WTC11 (cell line): ENCODE measurements around the gene CDH12. TPM values are rescaled to one million over a fixed set of nuclear protein-coding genes. Genes with fewer than 3 reads are reported as not detected.

Experiments
- ATAC-seq: fragments of 200-7000 bp; cut with Tn5 transposase; 2 replicates; pipeline ENCODE4 v1.10.0; 2021; ENCODE audit warnings: mild to moderate bottlenecking, moderate library complexity
- CTCF ChIA-PET: fragments of 300-600 bp; sonication (Branson Sonifier 250); formaldehyde crosslinking; loops from one replicate; lab custom pipeline; 2021; ENCODE audit warnings: antibody characterized with exemption; lab: Charles Lee
- POLR2A ChIA-PET: fragments of 350-600 bp; sonication (Branson Sonifier 250); formaldehyde crosslinking; loops from one replicate; lab custom pipeline; 2021; ENCODE audit warnings: antibody characterized with exemption; lab: Charles Lee
- DNase-seq: peaks from one replicate; pipeline ENCODE4 v3.0.0; 2021; ENCODE audit warnings: low spot score
- H3K27ac Mint-ChIP-seq: 2 replicates; pipeline ENCODE4 v1.8.0; 2021; ENCODE audit warnings: mixed read lengths
- H3K27me3 Mint-ChIP-seq: 2 replicates; pipeline ENCODE4 v1.8.0; 2021; ENCODE audit warnings: low read depth, mild to moderate bottlenecking, moderate library complexity, mixed read lengths
- H3K36me3 Mint-ChIP-seq: 2 replicates; pipeline ENCODE4 v1.8.0; 2021; ENCODE audit warnings: mixed read lengths
- H3K4me1 Mint-ChIP-seq: 2 replicates; pipeline ENCODE4 v1.8.0; 2022; ENCODE audit warnings: mixed read lengths
- H3K4me3 Mint-ChIP-seq: 2 replicates; pipeline ENCODE4 v1.8.0; 2021; ENCODE audit warnings: mild to moderate bottlenecking, moderate library complexity, mixed read lengths
- H3K9me3 Mint-ChIP-seq: 2 replicates; pipeline ENCODE4 v1.8.0; 2021; ENCODE audit warnings: mixed read lengths
- ELF4 ChIP-seq: sonication (generic); formaldehyde crosslinking; IDR thresholded peaks from 2 replicates; pipeline ENCODE4 v1.8.1; 2022; ENCODE audit warnings: low read depth, mild to moderate bottlenecking, moderate library complexity, missing genetic modification reagents
- IRF2 ChIP-seq: sonication (generic); formaldehyde crosslinking; IDR thresholded peaks from 2 replicates; pipeline ENCODE4 v1.8.0; 2022; ENCODE audit warnings: low read depth, missing genetic modification reagents, borderline replicate concordance
- NR1H2 ChIP-seq: sonication (generic); formaldehyde crosslinking; IDR thresholded peaks from 2 replicates; pipeline ENCODE4 v1.9.0; 2021; ENCODE audit warnings: mild to moderate bottlenecking, moderate library complexity, missing genetic modification reagents
- TCF7 ChIP-seq: sonication (generic); formaldehyde crosslinking; IDR thresholded peaks from 2 replicates; pipeline ENCODE4 v1.8.0; 2022; ENCODE audit warnings: mild to moderate bottlenecking, low read depth, missing genetic modification reagents, moderate library complexity
- TP53 ChIP-seq: sonication (generic); formaldehyde crosslinking; IDR thresholded peaks from 2 replicates; pipeline ENCODE4 v1.8.1; 2023; ENCODE audit warnings: mild to moderate bottlenecking, missing genetic modification reagents
- ZNF317 ChIP-seq: sonication (generic); formaldehyde crosslinking; IDR thresholded peaks from 2 replicates; pipeline ENCODE4 v1.8.1; 2023; ENCODE audit warnings: low read depth, mild to moderate bottlenecking, moderate library complexity, missing genetic modification reagents, borderline replicate concordance
- ZNF423 ChIP-seq: fragments of 250-450 bp; sonication (Bioruptor Pico); IDR thresholded peaks from 2 replicates; pipeline ENCODE4 v2.1.2; 2022; ENCODE audit warnings: mild to moderate bottlenecking, moderate library complexity
- total RNA-seq: library from RNA; stranded (reverse); gene quantifications from 3 replicates; pipeline ENCODE4 v1.2.3, GENCODE V29; 2021
- TF ChIP-seq, protein P1 (sequence below): fragments of 250-450 bp; sonication (Bioruptor Pico); IDR thresholded peaks from 2 replicates; pipeline ENCODE4 v1.9.0; 2021; ENCODE audit warnings: moderate library complexity, mild to moderate bottlenecking, inconsistent platforms, borderline replicate concordance
- TF ChIP-seq, protein P2 (sequence below): fragments of 250-450 bp; sonication (Bioruptor Pico); IDR thresholded peaks from 2 replicates; pipeline ENCODE4 v1.8.0; 2021; ENCODE audit warnings: mild to moderate bottlenecking
- TF ChIP-seq, protein P3 (sequence below): sonication (generic); formaldehyde crosslinking; IDR thresholded peaks from 2 replicates; pipeline ENCODE4 v1.8.1; 2023; ENCODE audit warnings: mild to moderate bottlenecking, moderate library complexity, missing genetic modification reagents
- TF ChIP-seq, protein P4 (sequence below): sonication (generic); formaldehyde crosslinking; IDR thresholded peaks from 2 replicates; pipeline ENCODE4 v1.8.1; 2022; ENCODE audit warnings: mild to moderate bottlenecking, moderate library complexity, missing genetic modification reagents
- TF ChIP-seq, protein P5 (sequence below): sonication (generic); formaldehyde crosslinking; IDR thresholded peaks from 2 replicates; pipeline ENCODE4 v1.8.0; 2022; ENCODE audit warnings: mild to moderate bottlenecking, missing genetic modification reagents
- TF ChIP-seq, protein P6 (sequence below): sonication (generic); formaldehyde crosslinking; conservative IDR thresholded peaks from 2 replicates; pipeline ENCODE4 v1.8.1; 2023; ENCODE audit warnings: mild to moderate bottlenecking, low read depth, missing genetic modification reagents, moderate library complexity
- TF ChIP-seq, protein P7 (sequence below): sonication (generic); formaldehyde crosslinking; IDR thresholded peaks from 2 replicates; pipeline ENCODE4 v1.8.0; 2023; ENCODE audit warnings: mild to moderate bottlenecking, missing genetic modification reagents
- TF ChIP-seq, protein P8 (sequence below): fragments of 250-450 bp; sonication (Bioruptor Pico); IDR thresholded peaks from 2 replicates; pipeline ENCODE4 v1.9.0; 2021; ENCODE audit warnings: mild to moderate bottlenecking, borderline replicate concordance
- TF ChIP-seq, protein P9 (sequence below): sonication (generic); formaldehyde crosslinking; IDR thresholded peaks from 2 replicates; pipeline ENCODE4 v1.8.0; 2023; ENCODE audit warnings: missing genetic modification reagents
- TF ChIP-seq, protein P10 (sequence below): sonication (generic); formaldehyde crosslinking; IDR thresholded peaks from 2 replicates; pipeline ENCODE4 v1.8.1; 2023; ENCODE audit warnings: mild to moderate bottlenecking, missing genetic modification reagents, moderate library complexity

Gene CDH12
- total RNA-seq, 1 experiment from 2014 or later: not detected

DNA sequence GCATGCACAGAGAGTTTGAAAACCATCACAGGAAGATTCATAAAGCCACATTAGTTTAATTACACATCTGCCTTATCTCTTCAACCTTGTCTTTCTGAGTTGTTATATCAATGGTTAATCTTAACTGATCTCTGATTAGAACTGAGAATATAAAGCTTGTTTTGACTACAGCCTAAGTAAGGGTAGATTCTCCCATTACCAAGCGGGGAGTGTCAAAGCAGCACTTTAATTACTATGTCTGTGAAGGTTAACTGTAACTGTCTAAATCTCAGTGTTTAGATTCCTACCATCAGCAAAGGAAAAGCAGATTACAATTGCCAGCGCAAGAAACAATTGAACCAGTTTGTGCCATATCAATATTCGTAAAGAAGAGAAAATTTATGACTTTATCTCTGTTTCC is 348.7 kb downstream of the CDH12 start (continued):
- TF ChIP-seq TCF7 (CRISPR knock-in tag): no peak
- TF ChIP-seq, protein P1, sequence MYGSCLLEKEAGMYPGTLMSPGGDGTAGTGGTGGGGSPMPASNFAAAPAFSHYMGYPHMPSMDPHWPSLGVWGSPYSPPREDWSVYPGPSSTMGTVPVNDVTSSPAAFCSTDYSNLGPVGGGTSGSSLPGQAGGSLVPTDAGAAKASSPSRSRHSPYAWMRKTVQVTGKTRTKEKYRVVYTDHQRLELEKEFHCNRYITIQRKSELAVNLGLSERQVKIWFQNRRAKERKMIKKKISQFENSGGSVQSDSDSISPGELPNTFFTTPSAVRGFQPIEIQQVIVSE (CRISPR knock-in tag): no peak

DNA sequence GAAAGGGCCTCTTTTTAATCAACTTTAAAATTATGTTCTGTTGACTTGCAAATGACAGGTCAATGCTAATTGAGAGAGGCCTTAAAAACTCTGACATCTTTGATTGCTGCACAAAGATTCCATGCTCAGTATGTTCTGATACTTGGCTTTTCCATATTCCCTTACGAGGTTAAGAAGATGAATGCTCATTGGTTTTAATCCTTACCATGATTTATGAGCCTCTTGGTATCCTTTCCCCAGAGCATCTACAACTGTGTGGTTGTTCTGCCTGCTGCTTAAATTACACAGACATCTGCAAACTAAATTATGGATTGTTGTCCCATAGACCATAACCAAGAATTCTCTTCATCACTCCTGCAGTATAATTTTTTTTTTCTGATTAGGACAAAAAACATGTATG is 352.6 kb downstream of the CDH12 start:
- ChIA-PET CTCF (no interaction called here), POLR2A (no interaction called here)
- no peak for ATAC-seq
- no peaks in the 10 kb centered on the region for H3K27me3 Mint-ChIP-seq
- H3K4me3 Mint-ChIP-seq: no peak overlapping the region
- peaks cover 11% of the 10 kb centered on the region for H3K36me3 Mint-ChIP-seq
- peaks cover 5% of the 10 kb centered on the region for H3K4me1 Mint-ChIP-seq
- no peak for DNase-seq
- no peak overlapping the region for H3K27ac Mint-ChIP-seq
- peaks cover 27% of the 10 kb centered on the region for H3K9me3 Mint-ChIP-seq
- TF ChIP-seq IRF2 (CRISPR knock-in tag): no peak
- TF ChIP-seq, protein P2, sequence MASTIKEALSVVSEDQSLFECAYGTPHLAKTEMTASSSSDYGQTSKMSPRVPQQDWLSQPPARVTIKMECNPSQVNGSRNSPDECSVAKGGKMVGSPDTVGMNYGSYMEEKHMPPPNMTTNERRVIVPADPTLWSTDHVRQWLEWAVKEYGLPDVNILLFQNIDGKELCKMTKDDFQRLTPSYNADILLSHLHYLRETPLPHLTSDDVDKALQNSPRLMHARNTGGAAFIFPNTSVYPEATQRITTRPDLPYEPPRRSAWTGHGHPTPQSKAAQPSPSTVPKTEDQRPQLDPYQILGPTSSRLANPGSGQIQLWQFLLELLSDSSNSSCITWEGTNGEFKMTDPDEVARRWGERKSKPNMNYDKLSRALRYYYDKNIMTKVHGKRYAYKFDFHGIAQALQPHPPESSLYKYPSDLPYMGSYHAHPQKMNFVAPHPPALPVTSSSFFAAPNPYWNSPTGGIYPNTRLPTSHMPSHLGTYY: no peak
- TF ChIP-seq ZNF423 (CRISPR knock-in tag): no peak
- TF ChIP-seq, protein P3, sequence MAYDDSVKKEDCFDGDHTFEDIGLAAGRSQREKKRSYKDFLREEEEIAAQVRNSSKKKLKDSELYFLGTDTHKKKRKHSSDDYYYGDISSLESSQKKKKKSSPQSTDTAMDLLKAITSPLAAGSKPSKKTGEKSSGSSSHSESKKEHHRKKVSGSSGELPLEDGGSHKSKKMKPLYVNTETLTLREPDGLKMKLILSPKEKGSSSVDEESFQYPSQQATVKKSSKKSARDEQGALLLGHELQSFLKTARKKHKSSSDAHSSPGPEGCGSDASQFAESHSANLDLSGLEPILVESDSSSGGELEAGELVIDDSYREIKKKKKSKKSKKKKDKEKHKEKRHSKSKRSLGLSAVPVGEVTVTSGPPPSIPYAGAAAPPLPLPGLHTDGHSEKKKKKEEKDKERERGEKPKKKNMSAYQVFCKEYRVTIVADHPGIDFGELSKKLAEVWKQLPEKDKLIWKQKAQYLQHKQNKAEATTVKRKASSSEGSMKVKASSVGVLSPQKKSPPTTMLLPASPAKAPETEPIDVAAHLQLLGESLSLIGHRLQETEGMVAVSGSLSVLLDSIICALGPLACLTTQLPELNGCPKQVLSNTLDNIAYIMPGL (CRISPR knock-in tag): no peak
- no peak for TF ChIP-seq ZNF317 (CRISPR knock-in tag)
- TF ChIP-seq, protein P4, sequence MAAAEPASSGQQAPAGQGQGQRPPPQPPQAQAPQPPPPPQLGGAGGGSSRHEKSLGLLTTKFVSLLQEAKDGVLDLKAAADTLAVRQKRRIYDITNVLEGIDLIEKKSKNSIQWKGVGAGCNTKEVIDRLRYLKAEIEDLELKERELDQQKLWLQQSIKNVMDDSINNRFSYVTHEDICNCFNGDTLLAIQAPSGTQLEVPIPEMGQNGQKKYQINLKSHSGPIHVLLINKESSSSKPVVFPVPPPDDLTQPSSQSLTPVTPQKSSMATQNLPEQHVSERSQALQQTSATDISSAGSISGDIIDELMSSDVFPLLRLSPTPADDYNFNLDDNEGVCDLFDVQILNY (CRISPR knock-in tag): no peak
- TF ChIP-seq, protein P5, sequence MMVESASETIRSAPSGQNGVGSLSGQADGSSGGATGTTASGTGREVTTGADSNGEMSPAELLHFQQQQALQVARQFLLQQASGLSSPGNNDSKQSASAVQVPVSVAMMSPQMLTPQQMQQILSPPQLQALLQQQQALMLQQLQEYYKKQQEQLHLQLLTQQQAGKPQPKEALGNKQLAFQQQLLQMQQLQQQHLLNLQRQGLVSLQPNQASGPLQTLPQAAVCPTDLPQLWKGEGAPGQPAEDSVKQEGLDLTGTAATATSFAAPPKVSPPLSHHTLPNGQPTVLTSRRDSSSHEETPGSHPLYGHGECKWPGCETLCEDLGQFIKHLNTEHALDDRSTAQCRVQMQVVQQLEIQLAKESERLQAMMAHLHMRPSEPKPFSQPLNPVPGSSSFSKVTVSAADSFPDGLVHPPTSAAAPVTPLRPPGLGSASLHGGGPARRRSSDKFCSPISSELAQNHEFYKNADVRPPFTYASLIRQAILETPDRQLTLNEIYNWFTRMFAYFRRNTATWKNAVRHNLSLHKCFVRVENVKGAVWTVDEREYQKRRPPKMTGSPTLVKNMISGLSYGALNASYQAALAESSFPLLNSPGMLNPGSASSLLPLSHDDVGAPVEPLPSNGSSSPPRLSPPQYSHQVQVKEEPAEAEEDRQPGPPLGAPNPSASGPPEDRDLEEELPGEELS (CRISPR knock-in tag): no peak
- TF ChIP-seq NR1H2 (CRISPR knock-in tag): no peak
- TF ChIP-seq, protein P6, sequence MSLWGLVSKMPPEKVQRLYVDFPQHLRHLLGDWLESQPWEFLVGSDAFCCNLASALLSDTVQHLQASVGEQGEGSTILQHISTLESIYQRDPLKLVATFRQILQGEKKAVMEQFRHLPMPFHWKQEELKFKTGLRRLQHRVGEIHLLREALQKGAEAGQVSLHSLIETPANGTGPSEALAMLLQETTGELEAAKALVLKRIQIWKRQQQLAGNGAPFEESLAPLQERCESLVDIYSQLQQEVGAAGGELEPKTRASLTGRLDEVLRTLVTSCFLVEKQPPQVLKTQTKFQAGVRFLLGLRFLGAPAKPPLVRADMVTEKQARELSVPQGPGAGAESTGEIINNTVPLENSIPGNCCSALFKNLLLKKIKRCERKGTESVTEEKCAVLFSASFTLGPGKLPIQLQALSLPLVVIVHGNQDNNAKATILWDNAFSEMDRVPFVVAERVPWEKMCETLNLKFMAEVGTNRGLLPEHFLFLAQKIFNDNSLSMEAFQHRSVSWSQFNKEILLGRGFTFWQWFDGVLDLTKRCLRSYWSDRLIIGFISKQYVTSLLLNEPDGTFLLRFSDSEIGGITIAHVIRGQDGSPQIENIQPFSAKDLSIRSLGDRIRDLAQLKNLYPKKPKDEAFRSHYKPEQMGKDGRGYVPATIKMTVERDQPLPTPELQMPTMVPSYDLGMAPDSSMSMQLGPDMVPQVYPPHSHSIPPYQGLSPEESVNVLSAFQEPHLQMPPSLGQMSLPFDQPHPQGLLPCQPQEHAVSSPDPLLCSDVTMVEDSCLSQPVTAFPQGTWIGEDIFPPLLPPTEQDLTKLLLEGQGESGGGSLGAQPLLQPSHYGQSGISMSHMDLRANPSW (CRISPR knock-in tag): no peak
- TF ChIP-seq, protein P7, sequence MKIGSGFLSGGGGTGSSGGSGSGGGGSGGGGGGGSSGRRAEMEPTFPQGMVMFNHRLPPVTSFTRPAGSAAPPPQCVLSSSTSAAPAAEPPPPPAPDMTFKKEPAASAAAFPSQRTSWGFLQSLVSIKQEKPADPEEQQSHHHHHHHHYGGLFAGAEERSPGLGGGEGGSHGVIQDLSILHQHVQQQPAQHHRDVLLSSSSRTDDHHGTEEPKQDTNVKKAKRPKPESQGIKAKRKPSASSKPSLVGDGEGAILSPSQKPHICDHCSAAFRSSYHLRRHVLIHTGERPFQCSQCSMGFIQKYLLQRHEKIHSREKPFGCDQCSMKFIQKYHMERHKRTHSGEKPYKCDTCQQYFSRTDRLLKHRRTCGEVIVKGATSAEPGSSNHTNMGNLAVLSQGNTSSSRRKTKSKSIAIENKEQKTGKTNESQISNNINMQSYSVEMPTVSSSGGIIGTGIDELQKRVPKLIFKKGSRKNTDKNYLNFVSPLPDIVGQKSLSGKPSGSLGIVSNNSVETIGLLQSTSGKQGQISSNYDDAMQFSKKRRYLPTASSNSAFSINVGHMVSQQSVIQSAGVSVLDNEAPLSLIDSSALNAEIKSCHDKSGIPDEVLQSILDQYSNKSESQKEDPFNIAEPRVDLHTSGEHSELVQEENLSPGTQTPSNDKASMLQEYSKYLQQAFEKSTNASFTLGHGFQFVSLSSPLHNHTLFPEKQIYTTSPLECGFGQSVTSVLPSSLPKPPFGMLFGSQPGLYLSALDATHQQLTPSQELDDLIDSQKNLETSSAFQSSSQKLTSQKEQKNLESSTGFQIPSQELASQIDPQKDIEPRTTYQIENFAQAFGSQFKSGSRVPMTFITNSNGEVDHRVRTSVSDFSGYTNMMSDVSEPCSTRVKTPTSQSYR (CRISPR knock-in tag): no peak
- TF ChIP-seq ELF4 (CRISPR knock-in tag): no peak
- TF ChIP-seq, protein P8, sequence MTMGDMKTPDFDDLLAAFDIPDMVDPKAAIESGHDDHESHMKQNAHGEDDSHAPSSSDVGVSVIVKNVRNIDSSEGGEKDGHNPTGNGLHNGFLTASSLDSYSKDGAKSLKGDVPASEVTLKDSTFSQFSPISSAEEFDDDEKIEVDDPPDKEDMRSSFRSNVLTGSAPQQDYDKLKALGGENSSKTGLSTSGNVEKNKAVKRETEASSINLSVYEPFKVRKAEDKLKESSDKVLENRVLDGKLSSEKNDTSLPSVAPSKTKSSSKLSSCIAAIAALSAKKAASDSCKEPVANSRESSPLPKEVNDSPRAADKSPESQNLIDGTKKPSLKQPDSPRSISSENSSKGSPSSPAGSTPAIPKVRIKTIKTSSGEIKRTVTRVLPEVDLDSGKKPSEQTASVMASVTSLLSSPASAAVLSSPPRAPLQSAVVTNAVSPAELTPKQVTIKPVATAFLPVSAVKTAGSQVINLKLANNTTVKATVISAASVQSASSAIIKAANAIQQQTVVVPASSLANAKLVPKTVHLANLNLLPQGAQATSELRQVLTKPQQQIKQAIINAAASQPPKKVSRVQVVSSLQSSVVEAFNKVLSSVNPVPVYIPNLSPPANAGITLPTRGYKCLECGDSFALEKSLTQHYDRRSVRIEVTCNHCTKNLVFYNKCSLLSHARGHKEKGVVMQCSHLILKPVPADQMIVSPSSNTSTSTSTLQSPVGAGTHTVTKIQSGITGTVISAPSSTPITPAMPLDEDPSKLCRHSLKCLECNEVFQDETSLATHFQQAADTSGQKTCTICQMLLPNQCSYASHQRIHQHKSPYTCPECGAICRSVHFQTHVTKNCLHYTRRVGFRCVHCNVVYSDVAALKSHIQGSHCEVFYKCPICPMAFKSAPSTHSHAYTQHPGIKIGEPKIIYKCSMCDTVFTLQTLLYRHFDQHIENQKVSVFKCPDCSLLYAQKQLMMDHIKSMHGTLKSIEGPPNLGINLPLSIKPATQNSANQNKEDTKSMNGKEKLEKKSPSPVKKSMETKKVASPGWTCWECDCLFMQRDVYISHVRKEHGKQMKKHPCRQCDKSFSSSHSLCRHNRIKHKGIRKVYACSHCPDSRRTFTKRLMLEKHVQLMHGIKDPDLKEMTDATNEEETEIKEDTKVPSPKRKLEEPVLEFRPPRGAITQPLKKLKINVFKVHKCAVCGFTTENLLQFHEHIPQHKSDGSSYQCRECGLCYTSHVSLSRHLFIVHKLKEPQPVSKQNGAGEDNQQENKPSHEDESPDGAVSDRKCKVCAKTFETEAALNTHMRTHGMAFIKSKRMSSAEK (CRISPR knock-in tag): no peak
- TF ChIP-seq TP53 (CRISPR knock-in tag): no peak
- TF ChIP-seq, protein P9, sequence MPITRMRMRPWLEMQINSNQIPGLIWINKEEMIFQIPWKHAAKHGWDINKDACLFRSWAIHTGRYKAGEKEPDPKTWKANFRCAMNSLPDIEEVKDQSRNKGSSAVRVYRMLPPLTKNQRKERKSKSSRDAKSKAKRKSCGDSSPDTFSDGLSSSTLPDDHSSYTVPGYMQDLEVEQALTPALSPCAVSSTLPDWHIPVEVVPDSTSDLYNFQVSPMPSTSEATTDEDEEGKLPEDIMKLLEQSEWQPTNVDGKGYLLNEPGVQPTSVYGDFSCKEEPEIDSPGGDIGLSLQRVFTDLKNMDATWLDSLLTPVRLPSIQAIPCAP: no peak
- TF ChIP-seq, protein P10, sequence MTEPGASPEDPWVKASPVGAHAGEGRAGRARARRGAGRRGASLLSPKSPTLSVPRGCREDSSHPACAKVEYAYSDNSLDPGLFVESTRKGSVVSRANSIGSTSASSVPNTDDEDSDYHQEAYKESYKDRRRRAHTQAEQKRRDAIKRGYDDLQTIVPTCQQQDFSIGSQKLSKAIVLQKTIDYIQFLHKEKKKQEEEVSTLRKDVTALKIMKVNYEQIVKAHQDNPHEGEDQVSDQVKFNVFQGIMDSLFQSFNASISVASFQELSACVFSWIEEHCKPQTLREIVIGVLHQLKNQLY (CRISPR knock-in tag): no peak
